Measurements from ENCODE around the gene HEPACAM. TPM values are rescaled to one million over a fixed set of nuclear protein-coding genes. Genes with fewer than 3 reads are reported as not detected.

Gene HEPACAM
- total RNA-seq, 1 donor from 2014 or later, result 1.6 TPM

GRCh38 chr11:124943741-124944140 lies 7.9 kb upstream of the HEPACAM start:
- peaks cover 0 to 6% (median 0%) of the 10 kb centered on the region in 3 donors for H3K27me3 ChIP-seq (ENCODE audit: control insufficient read depth in 3 of 3, insufficient read depth in 3 of 3, low read length in 3 of 3)
- H3K4me1 ChIP-seq (ENCODE audit: control insufficient read depth in 3 of 3, insufficient read depth in 3 of 3, low read length in 3 of 3), result no peaks in the 10 kb centered on the region
- no peak overlapping the region for H3K9ac ChIP-seq (ENCODE audit: low read depth in 1 of 3, low read length in 3 of 3)
- H3K4me3 ChIP-seq (ENCODE audit: low read length in 3 of 3), result no peak overlapping the region
- no peaks in the 10 kb centered on the region for H3K36me3 ChIP-seq (ENCODE audit: control insufficient read depth in 3 of 3, insufficient read depth in 3 of 3, low read length in 3 of 3)
- no peaks in the 10 kb centered on the region for H3K9me3 ChIP-seq (ENCODE audit: control insufficient read depth in 3 of 3, low read length in 3 of 3)
- no peak overlapping the region for H3K27ac ChIP-seq (ENCODE audit: low read depth, low read length)

GRCh38 chr11:124943254-124943616 lies 7.4 kb upstream of the HEPACAM start:
- no peaks in the 10 kb centered on the region for H3K9me3 ChIP-seq (ENCODE audit: control insufficient read depth in 3 of 3, low read length in 3 of 3)
- no peaks in the 10 kb centered on the region for H3K4me1 ChIP-seq (ENCODE audit: control insufficient read depth in 3 of 3, insufficient read depth in 3 of 3, low read length in 3 of 3)
- no peak overlapping the region for H3K27ac ChIP-seq (ENCODE audit: low read depth, low read length)
- H3K4me3 ChIP-seq (ENCODE audit: low read length in 3 of 3), result no peak overlapping the region
- no peak overlapping the region for H3K9ac ChIP-seq (ENCODE audit: low read depth in 1 of 3, low read length in 3 of 3)
- no peaks in the 10 kb centered on the region for H3K36me3 ChIP-seq (ENCODE audit: control insufficient read depth in 3 of 3, insufficient read depth in 3 of 3, low read length in 3 of 3)
- H3K27me3 ChIP-seq (ENCODE audit: control insufficient read depth in 3 of 3, insufficient read depth in 3 of 3, low read length in 3 of 3), result peaks cover 0 to 6% (median 0%) of the 10 kb centered on the region in 3 donors

GRCh38 chr11:124942466-124943253 lies 6.8 kb upstream of the HEPACAM start:
- Histone ChIP-seq H3K4me3 (ENCODE audit: low read length in 3 of 3) (no peak overlapping the region), H3K4me1 (ENCODE audit: control insufficient read depth in 3 of 3, insufficient read depth in 3 of 3, low read length in 3 of 3) (no peaks in the 10 kb centered on the region), H3K9me3 (ENCODE audit: control insufficient read depth in 3 of 3, low read length in 3 of 3) (no peaks in the 10 kb centered on the region), H3K9ac (ENCODE audit: low read depth in 1 of 3, low read length in 3 of 3) (no peak overlapping the region), H3K36me3 (ENCODE audit: control insufficient read depth in 3 of 3, insufficient read depth in 3 of 3, low read length in 3 of 3) (no peaks in the 10 kb centered on the region), H3K27me3 (ENCODE audit: control insufficient read depth in 3 of 3, insufficient read depth in 3 of 3, low read length in 3 of 3) (peaks cover 0 to 6% (median 0%) of the 10 kb centered on the region in 3 donors), H3K27ac (ENCODE audit: low read depth, low read length) (no peak overlapping the region)

GRCh38 chr11:124941703-124942102 lies 5.9 kb upstream of the HEPACAM start:
- Histone ChIP-seq H3K9ac (ENCODE audit: low read depth in 1 of 3, low read length in 3 of 3) (no peak overlapping the region), H3K4me3 (ENCODE audit: low read length in 3 of 3) (no peak overlapping the region), H3K9me3 (ENCODE audit: control insufficient read depth in 3 of 3, low read length in 3 of 3) (no peaks in the 10 kb centered on the region), H3K4me1 (ENCODE audit: control insufficient read depth in 3 of 3, insufficient read depth in 3 of 3, low read length in 3 of 3) (no peaks in the 10 kb centered on the region), H3K27me3 (ENCODE audit: control insufficient read depth in 3 of 3, insufficient read depth in 3 of 3, low read length in 3 of 3) (peaks cover 0 to 6% (median 0%) of the 10 kb centered on the region in 3 donors), H3K27ac (ENCODE audit: low read depth, low read length) (no peak overlapping the region), H3K36me3 (ENCODE audit: control insufficient read depth in 3 of 3, insufficient read depth in 3 of 3, low read length in 3 of 3) (no peaks in the 10 kb centered on the region)

- H3K4me1 ChIP-seq (ENCODE audit: control insufficient read depth in 3 of 3, insufficient read depth in 3 of 3, low read length in 3 of 3), result no peaks in the 10 kb centered on the region
- H3K9me3 ChIP-seq (ENCODE audit: control insufficient read depth in 3 of 3, low read length in 3 of 3), result no peaks in the 10 kb centered on the region
- H3K36me3 ChIP-seq (ENCODE audit: control insufficient read depth in 3 of 3, insufficient read depth in 3 of 3, low read length in 3 of 3), result no peaks in the 10 kb centered on the region
- H3K9ac ChIP-seq (ENCODE audit: low read depth in 1 of 3, low read length in 3 of 3), result no peak overlapping the region
- H3K27me3 ChIP-seq (ENCODE audit: control insufficient read depth in 3 of 3, insufficient read depth in 3 of 3, low read length in 3 of 3), result peaks cover 0 to 6% (median 0%) of the 10 kb centered on the region in 3 donors
- H3K4me3 ChIP-seq (ENCODE audit: low read length in 3 of 3), result no peak overlapping the region
- H3K27ac ChIP-seq (ENCODE audit: low read depth, low read length), result no peak overlapping the region
These were observed 3.1 kb upstream of the HEPACAM start for GRCh38 chr11:124938970-124939369.

- H3K9ac ChIP-seq (ENCODE audit: low read depth in 1 of 3, low read length in 3 of 3), result no peak overlapping the region
- no peak overlapping the region for H3K4me3 ChIP-seq (ENCODE audit: low read length in 3 of 3)
- no peaks in the 10 kb centered on the region for H3K4me1 ChIP-seq (ENCODE audit: control insufficient read depth in 3 of 3, insufficient read depth in 3 of 3, low read length in 3 of 3)
- H3K9me3 ChIP-seq (ENCODE audit: control insufficient read depth in 3 of 3, low read length in 3 of 3), result no peaks in the 10 kb centered on the region
- no peak overlapping the region for H3K27ac ChIP-seq (ENCODE audit: low read depth, low read length)
- peaks cover 0 to 6% (median 0%) of the 10 kb centered on the region in 3 donors for H3K27me3 ChIP-seq (ENCODE audit: control insufficient read depth in 3 of 3, insufficient read depth in 3 of 3, low read length in 3 of 3)
- H3K36me3 ChIP-seq (ENCODE audit: control insufficient read depth in 3 of 3, insufficient read depth in 3 of 3, low read length in 3 of 3), result no peaks in the 10 kb centered on the region
These were observed 2.4 kb upstream of the HEPACAM start for GRCh38 chr11:124938206-124938765.

GRCh38 chr11:124937336-124937935 lies 1.6 kb upstream of the HEPACAM start:
- Histone ChIP-seq H3K9ac (ENCODE audit: low read depth in 1 of 3, low read length in 3 of 3) (no peak overlapping the region), H3K9me3 (ENCODE audit: control insufficient read depth in 3 of 3, low read length in 3 of 3) (no peaks in the 10 kb centered on the region), H3K36me3 (ENCODE audit: control insufficient read depth in 3 of 3, insufficient read depth in 3 of 3, low read length in 3 of 3) (no peaks in the 10 kb centered on the region), H3K4me3 (ENCODE audit: low read length in 3 of 3) (no peak overlapping the region), H3K4me1 (ENCODE audit: control insufficient read depth in 3 of 3, insufficient read depth in 3 of 3, low read length in 3 of 3) (no peaks in the 10 kb centered on the region), H3K27ac (ENCODE audit: low read depth, low read length) (no peak overlapping the region), H3K27me3 (ENCODE audit: control insufficient read depth in 3 of 3, insufficient read depth in 3 of 3, low read length in 3 of 3) (peaks cover 0 to 6% (median 0%) of the 10 kb centered on the region in 3 donors)

- Histone ChIP-seq H3K9ac (ENCODE audit: low read depth in 1 of 3, low read length in 3 of 3) (no peak overlapping the region), H3K27me3 (ENCODE audit: control insufficient read depth in 3 of 3, insufficient read depth in 3 of 3, low read length in 3 of 3) (peaks cover 0 to 2% (median 0%) of the 10 kb centered on the region in 3 donors), H3K4me3 (ENCODE audit: low read length in 3 of 3) (no peak overlapping the region), H3K9me3 (ENCODE audit: control insufficient read depth in 3 of 3, low read length in 3 of 3) (no peaks in the 10 kb centered on the region), H3K36me3 (ENCODE audit: control insufficient read depth in 3 of 3, insufficient read depth in 3 of 3, low read length in 3 of 3) (no peaks in the 10 kb centered on the region), H3K27ac (ENCODE audit: low read depth, low read length) (no peak overlapping the region), H3K4me1 (ENCODE audit: control insufficient read depth in 3 of 3, insufficient read depth in 3 of 3, low read length in 3 of 3) (no peaks in the 10 kb centered on the region)
These were observed 842 bp downstream of the HEPACAM start for GRCh38 chr11:124934862-124935547.

GRCh38 chr11:124930799-124931198 lies 5.0 kb downstream of the HEPACAM start:
- no peaks in the 10 kb centered on the region for H3K4me1 ChIP-seq (ENCODE audit: control insufficient read depth in 3 of 3, insufficient read depth in 3 of 3, low read length in 3 of 3)
- no peaks in the 10 kb centered on the region for H3K9me3 ChIP-seq (ENCODE audit: control insufficient read depth in 3 of 3, low read length in 3 of 3)
- no peaks in the 10 kb centered on the region for H3K36me3 ChIP-seq (ENCODE audit: control insufficient read depth in 3 of 3, insufficient read depth in 3 of 3, low read length in 3 of 3)
- H3K9ac ChIP-seq (ENCODE audit: low read depth in 1 of 3, low read length in 3 of 3), result no peak overlapping the region
- H3K27ac ChIP-seq (ENCODE audit: low read depth, low read length), result no peak overlapping the region
- no peaks in the 10 kb centered on the region for H3K27me3 ChIP-seq (ENCODE audit: control insufficient read depth in 3 of 3, insufficient read depth in 3 of 3, low read length in 3 of 3)
- no peak overlapping the region for H3K4me3 ChIP-seq (ENCODE audit: low read length in 3 of 3)

Measured in skeletal muscle tissue (tissue), 4 donors.